Bronchial epithelial cell (primary cell): Measurements from ENCODE around the gene PPFIA1. TPM values are rescaled to one million over a fixed set of nuclear protein-coding genes. Genes with fewer than 3 reads are reported as not detected.

ENCODE experiments used
- DNase-seq: peaks from one replicate; pipeline ENCODE4 v3.0.0-alpha.2; 2010; ENCODE audit warnings: low read depth
- FAIRE-seq: peaks from 2 replicates; lab custom pipeline; 2011; peaks lifted over from hg19 to GRCh38; lab: Jason Lieb, UNC
- H3K27me3 ChIP-seq: 2 replicates; pipeline ENCODE4 v1.5.1; 2011; ENCODE audit warnings: low read length; ENCODE audit not compliant: control insufficient read depth, insufficient read depth
- H3K36me3 ChIP-seq: 2 replicates; pipeline ENCODE4 v1.5.1; 2011; ENCODE audit warnings: low read length; ENCODE audit not compliant: control insufficient read depth, insufficient read depth
- H3K4me3 ChIP-seq: 2 replicates; pipeline ENCODE4 v1.5.1; 2011; ENCODE audit warnings: mild to moderate bottlenecking, low read depth, low read length, control low read depth
- CTCF ChIP-seq: IDR thresholded peaks from 2 replicates; pipeline ENCODE4 v1.5.1; 2011; ENCODE audit warnings: mild to moderate bottlenecking, moderate library complexity, low read length, control low read depth, inconsistent platforms; ENCODE audit not compliant: insufficient read depth, severe bottlenecking
- total RNA-seq: library from RNA; depleted of rRNA; stranded (reverse); fragments of >200 nt; gene quantifications from 2 replicates; pipeline ENCODE4 v1.2.1, GENCODE V29; 2014

PPFIA1 gene
- total RNA-seq, 1 donor from 2014 or later = 35.0 TPM

GRCh38 chr11:70229737-70230136 lies 40.8 kb upstream of the PPFIA1 start:
- Histone ChIP-seq H3K4me3 (no peak overlapping the region), H3K27me3 (no peaks in the 10 kb centered on the region), H3K36me3 (no peaks in the 10 kb centered on the region)
- no peak for FAIRE-seq
- no peak for DNase-seq
- no peak for TF ChIP-seq CTCF

GRCh38 chr11:70230151-70230839 lies 40.2 kb upstream of the PPFIA1 start:
- Histone ChIP-seq H3K36me3 (no peaks in the 10 kb centered on the region), H3K4me3 (no peak overlapping the region), H3K27me3 (no peaks in the 10 kb centered on the region)
- DNase-seq (no peak), FAIRE-seq (no peak)
- TF ChIP-seq CTCF = no peak

GRCh38 chr11:70230840-70231710 lies 39.4 kb upstream of the PPFIA1 start:
- DNase-seq (no peak), FAIRE-seq (no peak)
- Histone ChIP-seq H3K27me3 (no peaks in the 10 kb centered on the region), H3K4me3 (no peak overlapping the region), H3K36me3 (no peaks in the 10 kb centered on the region)
- no peak for TF ChIP-seq CTCF

- no peak for TF ChIP-seq CTCF
- DNase-seq (no peak), FAIRE-seq (no peak)
- no peaks in the 10 kb centered on the region for H3K36me3 ChIP-seq
- H3K4me3 ChIP-seq = no peak overlapping the region
- H3K27me3 ChIP-seq = no peaks in the 10 kb centered on the region
Observed at GRCh38 chr11:70233034-70233433, 37.5 kb upstream of the PPFIA1 start.

- no peak overlapping the region for H3K4me3 ChIP-seq
- no peaks in the 10 kb centered on the region for H3K36me3 ChIP-seq
- no peak for TF ChIP-seq CTCF
- FAIRE-seq (peak; percentile 100), DNase-seq (peak; percentile 100)
- no peaks in the 10 kb centered on the region for H3K27me3 ChIP-seq
Observed at GRCh38 chr11:70233511-70233934, 37.0 kb upstream of the PPFIA1 start.
